Mononuclear cell (primary cell): ENCODE data around the gene SNRNP35. TPM values are rescaled to one million over a fixed set of nuclear protein-coding genes. Genes with fewer than 3 reads are reported as not detected.
"Not testable (repeated sequence)": the region's sequence is repeated elsewhere in the genome, so short reads cannot be mapped to it uniquely, and the experiment has no call there.

Experiments
- H3K27me3 ChIP-seq: 2 replicates; pipeline ENCODE4 v1.6.0; 2011; ENCODE audit warnings: low read length, control low read depth; ENCODE audit not compliant: insufficient read depth
- H3K4me1 ChIP-seq: 2 replicates; pipeline ENCODE4 v1.5.1; 2011; ENCODE audit warnings: mild to moderate bottlenecking, low read length, control low read depth; ENCODE audit not compliant: insufficient read depth
- H3K4me3 ChIP-seq: 2 replicates; pipeline ENCODE4 v1.5.1; 2011; ENCODE audit warnings: mild to moderate bottlenecking, low read length, moderate library complexity
- H3K9me3 ChIP-seq: 2 replicates; pipeline ENCODE4 v1.5.1; 2011; ENCODE audit warnings: low read depth, mild to moderate bottlenecking, control low read depth, low read length
- total RNA-seq: library from RNA; depleted of rRNA; stranded (reverse); fragments of >200 nt; gene quantifications from one replicate; pipeline ENCODE4 v1.2.3, GENCODE V29; 2012

SNRNP35 gene, protein sequence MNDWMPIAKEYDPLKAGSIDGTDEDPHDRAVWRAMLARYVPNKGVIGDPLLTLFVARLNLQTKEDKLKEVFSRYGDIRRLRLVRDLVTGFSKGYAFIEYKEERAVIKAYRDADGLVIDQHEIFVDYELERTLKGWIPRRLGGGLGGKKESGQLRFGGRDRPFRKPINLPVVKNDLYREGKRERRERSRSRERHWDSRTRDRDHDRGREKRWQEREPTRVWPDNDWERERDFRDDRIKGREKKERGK
- 13.7 TPM for total RNA-seq

DNA sequence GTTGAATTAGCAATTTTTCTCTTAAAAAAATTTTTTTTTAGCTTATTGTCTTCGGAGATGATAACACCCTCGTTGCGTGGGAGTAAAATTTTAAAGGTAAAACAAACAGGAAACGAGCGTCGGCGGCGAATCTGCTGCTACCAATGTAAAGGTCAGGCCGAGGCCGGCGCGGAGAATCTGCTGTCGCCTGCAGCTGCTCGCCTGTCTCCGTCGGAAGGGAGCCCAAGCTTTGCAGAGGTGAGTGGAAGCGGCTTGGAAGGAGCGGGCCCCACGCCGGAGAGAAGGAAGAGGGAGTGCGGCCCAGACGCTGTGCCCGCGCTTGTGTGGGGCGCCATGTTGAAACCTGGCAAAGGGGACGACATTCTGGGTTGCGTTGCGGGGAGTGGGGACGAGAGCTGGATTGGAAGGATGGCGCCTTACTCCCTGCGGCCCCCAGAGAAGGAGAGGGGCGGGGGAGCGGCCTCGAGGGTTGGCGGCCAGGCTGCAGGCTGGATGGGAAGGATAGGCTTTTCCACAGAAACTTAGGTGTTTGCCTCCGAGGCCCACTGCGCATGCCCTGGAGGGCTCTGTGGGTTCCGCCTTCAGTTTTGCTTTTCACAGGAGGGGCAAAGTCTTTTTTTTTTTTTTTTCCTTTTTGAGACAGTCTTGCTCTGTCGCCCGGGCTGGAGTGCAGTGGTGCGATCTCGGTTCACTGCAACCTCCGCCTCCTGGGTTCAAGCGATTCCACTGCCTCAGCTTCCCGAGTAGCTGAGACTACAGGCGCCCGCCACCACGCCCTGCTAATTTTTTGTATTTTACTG lies at the start of gene SNRNP35:
SNRNP35 (plus strand) TSS at position 160 of the 800 bp plus-strand sequence. CDS start 7,402 bp downstream, outside the sequence.
- Histone ChIP-seq H3K4me1 (peaks cover 19% of the 10 kb centered on the region), H3K27me3 (no peaks in the 10 kb centered on the region), H3K4me3 (peak within 1 kb of the TSS; percentile 99), H3K9me3 (no peaks in the 10 kb centered on the region)

DNA sequence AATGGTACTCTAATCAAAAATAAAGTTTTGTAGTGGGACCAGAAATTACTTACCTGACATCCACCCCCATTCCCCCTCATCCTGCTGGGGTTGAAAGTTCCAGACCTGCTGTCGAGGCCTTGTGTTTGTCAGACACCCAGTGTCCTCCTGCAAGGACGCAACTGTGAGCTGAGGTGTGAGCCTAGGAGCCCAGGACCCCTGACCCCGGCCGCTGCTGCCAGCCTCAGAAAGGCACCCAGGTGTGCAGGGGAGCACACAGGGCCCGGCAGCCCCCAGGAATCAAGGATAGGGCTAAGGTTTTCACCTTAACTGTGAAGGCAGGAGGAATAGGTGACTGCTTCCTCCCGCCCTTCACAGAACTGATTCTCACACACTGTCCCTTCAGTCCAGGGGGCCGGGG lies 49.3 kb upstream of the SNRNP35 start:
- peaks cover 13% of the 10 kb centered on the region for H3K4me1 ChIP-seq
- not testable (repeated sequence) for H3K4me3 ChIP-seq, H3K9me3 ChIP-seq, H3K27me3 ChIP-seq

DNA sequence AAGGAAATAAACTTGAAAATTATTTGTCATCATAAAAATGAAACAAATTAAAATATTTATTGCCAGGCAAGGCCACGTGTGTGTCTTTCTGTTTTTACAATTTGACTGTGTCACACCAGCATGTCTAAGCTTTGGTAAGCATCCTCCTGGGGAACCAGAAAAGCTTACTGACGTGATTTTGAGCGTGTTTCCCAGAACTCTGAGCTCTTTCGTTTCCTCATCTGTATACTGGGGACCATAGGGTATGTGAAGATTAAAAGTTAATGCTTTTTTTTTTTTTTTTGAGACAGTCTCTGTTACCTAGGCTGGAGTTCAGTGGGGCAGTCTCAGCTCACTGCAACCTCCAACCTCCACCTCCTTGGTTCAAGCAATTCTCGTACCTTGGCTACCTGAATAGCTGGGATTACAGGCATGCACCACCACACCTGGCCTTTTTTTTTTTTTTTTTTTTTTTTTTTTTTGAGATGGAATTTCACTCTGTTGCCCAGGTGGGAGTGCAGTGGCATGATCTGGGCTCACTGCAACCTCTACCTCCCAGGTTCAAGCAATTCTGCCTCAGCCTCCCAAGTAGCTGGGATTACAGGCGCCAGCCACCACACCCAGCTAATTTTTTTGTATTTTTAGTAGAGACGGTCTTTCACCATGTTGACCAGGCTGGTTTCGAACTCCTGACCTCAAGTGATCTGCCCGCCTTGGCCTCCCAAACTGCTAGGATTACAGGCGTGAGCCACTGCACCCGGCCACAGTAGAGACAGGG lies 48.5 kb upstream of the SNRNP35 start:
- not testable (repeated sequence) for H3K9me3 ChIP-seq, H3K4me3 ChIP-seq, H3K27me3 ChIP-seq
- peaks cover 13% of the 10 kb centered on the region for H3K4me1 ChIP-seq

DNA sequence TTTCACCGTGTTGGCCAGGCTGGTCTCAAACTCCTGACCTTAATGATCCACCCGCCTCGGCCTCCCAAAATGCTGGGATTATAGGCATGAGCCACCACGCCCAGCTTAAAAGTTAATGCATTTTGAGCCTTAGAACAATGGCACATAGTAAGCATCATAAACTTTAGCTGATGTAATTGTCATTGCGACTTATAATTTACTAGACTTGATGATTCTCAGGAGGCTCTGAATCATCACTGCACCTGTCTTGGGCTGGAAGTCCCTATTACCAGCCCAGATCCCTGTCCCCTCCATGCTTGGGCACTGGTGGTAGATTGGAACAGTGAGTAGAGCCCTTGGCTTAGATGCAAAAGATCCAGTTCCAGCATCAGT lies 47.9 kb upstream of the SNRNP35 start:
- Histone ChIP-seq H3K4me1 (peaks cover 9% of the 10 kb centered on the region), H3K9me3 (no peaks in the 10 kb centered on the region), H3K4me3 (no peak overlapping the region), H3K27me3 (no peaks in the 10 kb centered on the region)

DNA sequence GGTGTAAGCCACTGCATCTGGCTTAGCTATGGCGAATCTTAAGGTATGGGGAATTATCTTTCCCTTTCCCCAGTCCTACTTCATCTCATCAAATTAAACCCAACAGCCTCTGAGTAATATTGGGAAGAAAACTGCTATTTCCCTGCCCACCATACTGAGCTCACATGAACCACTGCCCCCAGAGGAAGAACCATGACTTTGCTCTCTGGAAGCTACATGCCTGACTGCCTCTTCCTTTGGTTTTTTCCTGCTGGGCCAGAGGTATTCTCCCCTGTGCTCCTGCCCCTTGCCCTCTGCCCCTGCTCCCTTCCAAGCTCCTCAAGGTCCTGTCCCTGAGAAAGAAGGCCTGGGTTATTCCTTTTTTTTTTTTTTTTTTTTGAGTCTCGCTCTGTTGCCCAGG lies 36.6 kb upstream of the SNRNP35 start:
- Histone ChIP-seq H3K4me3 (no peak overlapping the region), H3K9me3 (no peaks in the 10 kb centered on the region), H3K27me3 (no peaks in the 10 kb centered on the region), H3K4me1 (no peaks in the 10 kb centered on the region)

DNA sequence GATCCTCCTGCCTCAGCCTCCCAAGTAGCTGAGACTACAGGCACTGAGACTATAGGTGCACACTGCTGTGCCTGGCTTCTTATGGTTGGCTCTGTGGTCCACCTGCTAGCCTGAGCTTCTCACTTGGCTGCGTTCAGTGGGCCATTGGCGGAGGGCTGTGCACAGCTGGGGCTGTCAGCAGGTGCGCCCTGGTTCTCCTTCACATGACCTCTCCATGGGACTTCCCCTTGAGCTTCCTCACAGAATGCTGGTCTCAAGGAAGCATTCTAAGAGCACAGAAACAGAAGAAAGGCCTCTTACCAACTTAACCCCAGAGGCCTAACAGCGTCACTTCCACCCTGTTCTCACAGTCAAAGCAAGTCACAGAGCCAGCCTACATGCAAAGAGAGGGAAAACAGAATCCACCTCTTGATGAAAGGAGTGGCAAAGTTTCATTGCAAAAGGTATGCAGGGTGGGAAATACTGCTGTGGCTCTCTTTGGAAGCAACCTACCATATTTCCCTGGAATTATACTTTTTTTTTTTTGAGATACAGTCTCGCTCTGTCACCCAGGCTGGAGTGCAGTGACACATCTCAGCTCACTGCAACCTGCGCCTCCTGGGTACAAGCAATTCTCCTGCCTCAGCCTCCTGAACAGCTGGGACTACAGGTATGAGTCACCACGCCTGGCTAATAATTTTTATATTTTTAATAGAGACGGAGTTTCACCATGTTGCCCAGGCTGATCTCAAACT lies 30.7 kb upstream of the SNRNP35 start:
- no peaks in the 10 kb centered on the region for H3K27me3 ChIP-seq
- H3K9me3 ChIP-seq, result no peaks in the 10 kb centered on the region
- peaks cover 31% of the 10 kb centered on the region for H3K4me1 ChIP-seq
- H3K4me3 ChIP-seq, result no peak overlapping the region

DNA sequence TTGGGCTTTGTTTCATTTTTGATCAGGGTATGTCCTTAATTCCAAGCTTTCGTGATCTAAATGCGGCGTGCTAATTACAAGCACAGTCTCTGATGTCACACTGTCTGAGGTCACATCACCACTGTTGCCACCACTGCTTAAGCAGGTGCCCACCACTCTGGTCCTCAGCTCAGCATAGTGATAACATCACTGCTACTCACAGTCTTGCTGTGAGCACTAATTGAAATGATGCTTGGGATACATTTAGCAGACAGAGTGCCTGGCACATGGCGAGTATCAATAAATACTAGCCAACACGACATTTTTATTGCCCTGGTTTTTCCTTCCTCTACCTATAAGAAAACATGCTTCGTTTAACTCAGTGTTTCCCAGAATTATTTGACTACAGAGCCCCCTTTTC lies 29.3 kb upstream of the SNRNP35 start:
- H3K4me1 ChIP-seq, result peaks cover 45% of the 10 kb centered on the region
- H3K27me3 ChIP-seq, result no peaks in the 10 kb centered on the region
- no peaks in the 10 kb centered on the region for H3K9me3 ChIP-seq
- no peak overlapping the region for H3K4me3 ChIP-seq

DNA sequence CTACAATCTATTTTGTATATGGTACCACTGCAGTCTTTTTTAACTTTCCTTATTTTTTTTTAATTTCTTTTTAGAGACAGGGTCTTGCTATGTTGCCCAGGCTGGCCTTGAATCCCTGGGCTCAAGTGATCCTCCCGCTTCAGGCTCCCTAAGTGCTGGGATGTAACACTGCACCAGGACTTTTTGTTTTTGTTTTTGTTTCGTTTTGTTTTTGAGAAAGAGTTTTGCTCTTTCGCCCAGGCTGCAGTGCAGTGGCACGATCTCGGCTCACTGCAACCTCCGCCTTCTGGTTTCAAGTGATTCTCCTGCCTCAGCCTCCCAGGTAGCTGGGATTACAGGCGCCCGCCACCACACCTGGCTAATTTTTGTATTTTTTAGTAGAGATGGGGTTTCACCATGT lies 28.8 kb upstream of the SNRNP35 start:
- not testable (repeated sequence) for H3K4me3 ChIP-seq, H3K9me3 ChIP-seq, H3K27me3 ChIP-seq
- peaks cover 50% of the 10 kb centered on the region for H3K4me1 ChIP-seq

DNA sequence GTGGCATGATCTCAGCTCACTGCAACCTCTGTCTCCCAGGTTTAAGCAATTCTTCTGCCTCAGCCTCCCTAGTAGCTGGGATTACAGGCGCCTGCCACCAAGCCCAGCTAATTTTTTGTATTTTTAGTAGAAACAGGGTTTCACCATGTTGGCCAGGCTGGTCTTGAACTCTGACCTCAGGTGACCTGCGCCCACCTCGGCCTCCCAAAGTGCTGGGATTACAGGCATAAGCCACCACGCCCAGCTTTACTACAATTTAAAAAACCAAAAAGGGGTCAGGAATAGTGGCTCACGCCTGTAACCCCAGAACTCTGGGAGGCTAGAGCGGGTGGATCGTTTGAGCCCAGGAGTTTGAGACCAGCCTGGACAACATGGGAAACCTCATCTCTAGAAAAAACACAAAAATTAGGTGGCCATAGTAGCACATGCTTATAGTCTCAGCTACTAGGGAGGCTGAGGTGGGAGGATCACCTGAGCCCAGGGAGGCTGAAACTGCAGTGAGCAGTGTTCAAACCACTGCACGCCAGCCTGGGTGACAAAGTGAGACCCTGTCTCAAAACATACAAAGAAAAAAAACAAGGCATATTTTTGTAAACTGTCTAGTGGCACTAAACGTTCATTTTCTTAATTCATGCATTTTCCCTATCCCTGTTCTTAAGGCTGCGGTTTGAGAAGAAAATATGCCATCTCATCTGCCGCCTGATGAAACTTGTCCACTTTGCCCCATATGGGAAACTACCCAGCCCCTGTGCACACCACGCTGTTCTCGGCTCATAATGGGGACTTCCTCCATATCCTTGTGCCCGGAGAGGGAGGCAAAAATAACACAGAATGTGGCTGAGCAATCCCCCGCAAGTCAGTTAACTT lies 25.8 kb upstream of the SNRNP35 start:
- H3K4me1 ChIP-seq, result peaks cover 65% of the 10 kb centered on the region
- H3K4me3 ChIP-seq, result peak overlapping the region; percentile 94
- H3K27me3 ChIP-seq, H3K9me3 ChIP-seq: not testable (repeated sequence)

DNA sequence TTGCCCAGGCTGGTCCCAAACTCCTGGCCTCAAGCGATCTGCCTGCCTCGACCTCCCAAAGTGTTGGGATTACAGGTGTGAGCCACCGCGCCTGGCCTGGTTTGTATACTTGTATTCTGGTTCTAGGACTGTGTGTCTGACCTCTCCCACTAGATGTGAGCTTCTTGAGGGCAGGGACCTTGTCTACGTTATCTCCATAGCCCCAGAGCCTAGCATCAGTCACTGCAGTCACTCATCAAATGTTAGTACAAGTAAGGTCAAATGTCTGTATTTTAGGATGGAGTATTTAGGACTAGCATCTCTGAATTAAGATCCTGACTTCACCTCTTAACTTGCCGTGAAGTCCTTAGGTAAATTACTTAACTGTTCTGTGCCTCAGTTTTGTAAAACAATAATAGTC lies 24.3 kb upstream of the SNRNP35 start:
- H3K9me3 ChIP-seq, result no peaks in the 10 kb centered on the region
- H3K4me1 ChIP-seq, result peaks cover 59% of the 10 kb centered on the region
- peak overlapping the region; percentile 94 for H3K4me3 ChIP-seq
- H3K27me3 ChIP-seq, result no peaks in the 10 kb centered on the region

DNA sequence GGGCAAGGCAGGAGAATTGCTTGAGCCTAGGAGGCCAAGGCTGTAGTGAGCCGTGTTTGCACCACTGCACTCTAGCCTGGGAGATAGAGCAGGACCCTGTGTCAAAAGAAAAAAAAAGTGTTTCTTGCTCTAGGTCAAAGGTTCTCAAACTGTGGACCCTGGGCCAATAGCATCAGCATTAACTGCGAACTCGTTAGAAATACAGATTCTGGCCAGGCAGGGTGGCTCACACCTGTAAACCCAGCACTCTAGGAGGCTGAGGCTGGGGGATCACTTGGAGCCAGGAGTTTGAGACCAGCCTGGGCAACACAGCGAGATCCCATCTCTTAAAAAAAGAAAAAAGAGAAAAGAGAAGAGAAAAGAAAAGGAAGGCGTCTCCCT lies 22.3 kb upstream of the SNRNP35 start:
- Histone ChIP-seq H3K4me3 (peak overlapping the region; percentile 94), H3K27me3 (no peaks in the 10 kb centered on the region), H3K9me3 (no peaks in the 10 kb centered on the region), H3K4me1 (peaks cover 59% of the 10 kb centered on the region)

DNA sequence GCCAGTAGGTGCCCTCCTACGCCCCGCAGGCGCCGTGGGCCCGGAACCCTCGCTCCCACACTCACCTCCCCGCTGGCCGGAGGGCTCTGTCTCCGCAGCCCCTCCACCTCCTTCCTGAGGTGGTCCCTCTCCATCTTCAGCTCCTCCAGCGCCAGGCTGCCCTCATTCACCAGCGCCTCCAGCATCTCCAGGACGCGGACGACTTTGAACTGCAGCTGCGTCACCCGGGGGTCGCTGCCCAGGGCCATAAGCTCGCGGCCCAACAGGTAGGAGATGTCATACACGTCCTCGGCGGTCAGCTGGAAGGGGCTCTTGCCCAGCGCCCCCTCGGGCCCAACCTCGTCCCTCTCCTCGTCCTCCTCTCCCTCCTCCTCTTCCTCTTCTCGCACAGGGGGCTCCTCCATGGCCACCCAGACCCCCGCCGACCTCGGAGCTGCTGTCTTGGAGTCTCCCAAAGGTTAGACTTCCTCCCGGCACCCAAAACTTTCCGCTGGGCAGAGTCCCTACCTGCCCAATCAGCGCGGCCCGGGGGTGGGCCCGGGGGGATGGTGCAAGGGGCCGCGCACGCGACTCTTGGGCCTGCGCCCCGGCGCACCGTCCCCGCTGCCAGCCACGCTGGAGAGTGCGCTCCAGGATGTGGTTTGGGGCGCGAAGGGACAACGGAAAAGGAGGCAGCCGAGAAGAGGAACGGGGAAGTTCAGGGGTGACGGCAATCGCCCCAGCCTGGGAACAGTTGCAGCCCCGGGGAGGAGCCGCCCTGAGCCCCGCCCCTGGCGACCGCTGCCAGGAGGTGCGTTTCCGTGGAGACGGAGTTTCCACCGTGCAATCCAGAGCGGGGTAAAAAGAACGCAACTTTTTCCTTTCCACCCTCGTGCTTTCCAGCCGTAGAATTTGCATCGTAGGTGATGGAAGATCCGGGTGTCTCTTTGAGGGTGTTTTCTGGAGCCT lies 21.6 kb upstream of the SNRNP35 start, which contains the start of gene RILPL2:
RILPL2 (minus strand) TSS at position 668 of the 948 bp plus-strand sequence; CDS start at position 404, 264 bp downstream.
- H3K4me3 ChIP-seq, result peak within 1 kb of the TSS; percentile 94
- no peaks in the 10 kb centered on the region for H3K9me3 ChIP-seq
- H3K4me1 ChIP-seq, result peaks cover 57% of the 10 kb centered on the region
- no peaks in the 10 kb centered on the region for H3K27me3 ChIP-seq

DNA sequence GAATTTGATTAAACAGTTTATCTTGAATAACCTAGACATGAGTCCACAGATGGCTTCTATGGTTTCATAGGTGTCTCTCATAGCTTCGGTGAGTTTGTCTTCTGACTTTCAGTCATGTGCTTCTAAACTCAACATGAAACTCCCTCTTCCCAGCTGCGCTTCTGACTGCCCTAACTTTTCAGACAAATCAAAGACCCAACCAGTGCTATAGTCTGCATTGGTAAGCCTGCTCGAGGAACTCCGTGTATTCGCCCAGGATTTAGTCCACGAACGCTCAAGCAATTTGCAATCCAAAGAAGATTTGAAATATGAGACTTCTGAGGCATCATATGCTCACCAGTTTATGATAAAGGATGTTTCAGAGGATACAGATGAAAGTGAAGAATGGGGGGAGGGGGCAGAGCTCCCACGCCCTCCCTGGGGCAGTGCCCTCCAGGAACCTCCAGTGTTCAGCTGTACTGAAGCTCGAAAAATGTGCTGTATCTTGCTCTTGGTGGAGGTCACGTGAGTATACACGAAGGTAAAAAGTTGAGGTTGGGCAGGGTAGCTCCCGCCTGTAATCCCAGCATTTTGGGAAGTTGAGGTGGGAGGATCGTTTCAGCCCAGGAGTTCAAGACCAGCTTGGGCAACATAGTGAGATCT lies 16.3 kb upstream of the SNRNP35 start:
- Histone ChIP-seq H3K4me3 (no peak overlapping the region), H3K9me3 (no peaks in the 10 kb centered on the region), H3K4me1 (peaks cover 60% of the 10 kb centered on the region)

More for the DNA sequence above, 16.3 kb upstream of the SNRNP35 start:
- no peaks in the 10 kb centered on the region for H3K27me3 ChIP-seq
